PC-9 (cell line): ENCODE results near the gene REV1.

Experiments used
- CTCF ChIP-seq: fragments of 200-600 bp; sonication (generic); conservative IDR thresholded peaks from 2 replicates; pipeline ENCODE4 v1.6.1; 2017; ENCODE audit warnings: mixed run types, antibody characterized with exemption, mild to moderate bottlenecking, moderate library complexity
- EZH2 ChIP-seq: fragments of 200-600 bp; sonication (generic); IDR thresholded peaks from 2 replicates; pipeline ENCODE4 v1.8.0; 2017; ENCODE audit warnings: antibody characterized with exemption, low read depth

GRCh38 chr2:99522157-99522556 lies 32.3 kb upstream of the REV1 start:
- TF ChIP-seq CTCF (no peak), EZH2 (no peak)
